Germinal center (tissue), 1 donor: Measurements from ENCODE around the gene CYP3A5.

Experiments
- DNase-seq: peaks from one replicate; pipeline ENCODE4 v3.0.0; 2012; ENCODE audit warnings: mixed read lengths, low spot score

The CYP3A5 gene

GRCh38 chr7:99615989-99616358, 63.8 kb downstream of the CYP3A5 start:
- DNase-seq = no peak

- no peak for DNase-seq
Observed at GRCh38 chr7:99614495-99614894, 65.3 kb downstream of the CYP3A5 start.

- DNase-seq = no peak
Observed at GRCh38 chr7:99607548-99607947, 72.2 kb downstream of the CYP3A5 start.

GRCh38 chr7:99606531-99606930, 73.3 kb downstream of the CYP3A5 start:
- DNase-seq = no peak

GRCh38 chr7:99605527-99605926, 74.3 kb downstream of the CYP3A5 start:
- DNase-seq = no peak

GRCh38 chr7:99601656-99602310, 78.0 kb downstream of the CYP3A5 start:
- DNase-seq = no peak

GRCh38 chr7:99599836-99600235, 80.0 kb downstream of the CYP3A5 start:
- no peak for DNase-seq
